ENCODE data around the gene A2ML1.

DNA sequence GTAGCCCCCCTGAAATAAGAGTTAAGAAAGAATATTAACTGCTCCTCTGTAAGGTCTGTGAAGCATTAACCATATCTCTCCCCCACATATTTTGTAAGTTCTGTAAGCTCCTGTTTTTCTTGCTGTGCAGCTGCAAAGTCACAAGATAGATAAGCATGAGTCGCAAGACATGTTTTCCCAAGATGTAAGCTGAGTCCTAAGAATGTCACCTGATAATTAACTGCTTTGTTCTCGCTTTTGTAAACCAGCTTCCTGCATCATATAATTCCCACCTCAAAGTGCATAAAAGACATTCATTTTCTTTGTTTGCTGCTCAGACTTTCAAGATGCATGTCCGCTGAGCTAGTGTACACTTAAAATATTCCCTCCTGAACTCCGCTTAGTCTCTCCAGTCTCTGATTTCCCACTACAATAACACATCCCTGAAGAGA is 64.9 kb downstream of the A2ML1 start:
- TF ChIP-seq CTCF (conservative IDR thresholded peaks at IDR 0.05) (no peak), ZFX (IDR thresholded peaks at IDR 0.05) (no peak)

Data from C4-2B (cell line).